GM19467 (cell line): Measurements from ENCODE around the gene FBXO21.
A peak's percentile ranks its signal among the peaks of the same experiment; 100 is the strongest.

Experiments
- ATAC-seq: cut with Tn5 transposase; IDR thresholded peaks from one replicate; pipeline ENCODE4 v1.9.1; 2021; ENCODE audit warnings: mild to moderate bottlenecking, moderate library complexity; ENCODE audit not compliant: unreplicated experiment

FBXO21 gene

GRCh38 chr12:117166107-117166506, 24.2 kb downstream of the FBXO21 start:
- no peak for ATAC-seq

- ATAC-seq: no peak
Measured at GRCh38 chr12:117165342-117165741, 24.9 kb downstream of the FBXO21 start.

GRCh38 chr12:117162633-117163032, 27.6 kb downstream of the FBXO21 start:
- ATAC-seq: no peak

GRCh38 chr12:117162167-117162539, 28.1 kb downstream of the FBXO21 start:
- no peak for ATAC-seq

GRCh38 chr12:117161460-117162166, 28.7 kb downstream of the FBXO21 start:
- ATAC-seq: no peak

GRCh38 chr12:117159674-117160073, 30.6 kb downstream of the FBXO21 start:
- no peak for ATAC-seq

GRCh38 chr12:117158911-117159553, 31.2 kb downstream of the FBXO21 start:
- no peak for ATAC-seq

- no peak for ATAC-seq
Measured at GRCh38 chr12:117158096-117158495, 32.2 kb downstream of the FBXO21 start.

GRCh38 chr12:117155278-117156060, 34.8 kb downstream of the FBXO21 start:
- peak; percentile 56 for ATAC-seq

- ATAC-seq: no peak
Measured at GRCh38 chr12:117152793-117153775, 37.2 kb downstream of the FBXO21 start.

GRCh38 chr12:117151403-117152031, 38.8 kb downstream of the FBXO21 start:
- no peak for ATAC-seq

GRCh38 chr12:117149431-117149830, 40.8 kb downstream of the FBXO21 start:
- no peak for ATAC-seq

- no peak for ATAC-seq
Measured at GRCh38 chr12:117148642-117149041, 41.6 kb downstream of the FBXO21 start.

- no peak for ATAC-seq
Measured at GRCh38 chr12:117147639-117148038, 42.6 kb downstream of the FBXO21 start.

- ATAC-seq: no peak
Measured at GRCh38 chr12:117145597-117146154, 44.6 kb downstream of the FBXO21 start.

GRCh38 chr12:117144599-117144998, 45.7 kb downstream of the FBXO21 start:
- ATAC-seq: no peak

GRCh38 chr12:117143008-117143532, 47.2 kb downstream of the FBXO21 start:
- ATAC-seq: no peak

- no peak for ATAC-seq
Measured at GRCh38 chr12:117142094-117142493, 48.2 kb downstream of the FBXO21 start.

GRCh38 chr12:117141097-117141898, 49.0 kb downstream of the FBXO21 start:
- ATAC-seq: no peak
